ENCODE data around the gene HS3ST5.

GRCh38 chr6:114033606-114034005 lies 309.2 kb downstream of the HS3ST5 start:
- TF ChIP-seq POLR2AphosphoS5 (IDR thresholded peaks at IDR 0.05; ENCODE audit: low read depth, low read length) (no peak), SIN3A (IDR thresholded peaks at IDR 0.05; ENCODE audit: borderline replicate concordance, insufficient read depth, low read length) (no peak), FOXP2 (optimal IDR thresholded peaks at IDR 0.05; ENCODE audit: borderline replicate concordance, extremely low read depth, extremely low read length, insufficient read depth) (no peak)
- TF ChIP-seq, protein P1, sequence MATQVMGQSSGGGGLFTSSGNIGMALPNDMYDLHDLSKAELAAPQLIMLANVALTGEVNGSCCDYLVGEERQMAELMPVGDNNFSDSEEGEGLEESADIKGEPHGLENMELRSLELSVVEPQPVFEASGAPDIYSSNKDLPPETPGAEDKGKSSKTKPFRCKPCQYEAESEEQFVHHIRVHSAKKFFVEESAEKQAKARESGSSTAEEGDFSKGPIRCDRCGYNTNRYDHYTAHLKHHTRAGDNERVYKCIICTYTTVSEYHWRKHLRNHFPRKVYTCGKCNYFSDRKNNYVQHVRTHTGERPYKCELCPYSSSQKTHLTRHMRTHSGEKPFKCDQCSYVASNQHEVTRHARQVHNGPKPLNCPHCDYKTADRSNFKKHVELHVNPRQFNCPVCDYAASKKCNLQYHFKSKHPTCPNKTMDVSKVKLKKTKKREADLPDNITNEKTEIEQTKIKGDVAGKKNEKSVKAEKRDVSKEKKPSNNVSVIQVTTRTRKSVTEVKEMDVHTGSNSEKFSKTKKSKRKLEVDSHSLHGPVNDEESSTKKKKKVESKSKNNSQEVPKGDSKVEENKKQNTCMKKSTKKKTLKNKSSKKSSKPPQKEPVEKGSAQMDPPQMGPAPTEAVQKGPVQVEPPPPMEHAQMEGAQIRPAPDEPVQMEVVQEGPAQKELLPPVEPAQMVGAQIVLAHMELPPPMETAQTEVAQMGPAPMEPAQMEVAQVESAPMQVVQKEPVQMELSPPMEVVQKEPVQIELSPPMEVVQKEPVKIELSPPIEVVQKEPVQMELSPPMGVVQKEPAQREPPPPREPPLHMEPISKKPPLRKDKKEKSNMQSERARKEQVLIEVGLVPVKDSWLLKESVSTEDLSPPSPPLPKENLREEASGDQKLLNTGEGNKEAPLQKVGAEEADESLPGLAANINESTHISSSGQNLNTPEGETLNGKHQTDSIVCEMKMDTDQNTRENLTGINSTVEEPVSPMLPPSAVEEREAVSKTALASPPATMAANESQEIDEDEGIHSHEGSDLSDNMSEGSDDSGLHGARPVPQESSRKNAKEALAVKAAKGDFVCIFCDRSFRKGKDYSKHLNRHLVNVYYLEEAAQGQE (IDR thresholded peaks at IDR 0.05; ENCODE audit: insufficient read depth in 1 of 2, low read depth in 2 of 2, low read length in 2 of 2) = no peak

All from PFSK-1 (cell line).